ENCODE measurements around the gene RENBP. TPM values are rescaled to one million over a fixed set of nuclear protein-coding genes. Genes with fewer than 3 reads are reported as not detected.

The RENBP gene
- total and polyA plus RNA-seq, 2 of the 13 experiments (the other 11 are each of a cell fraction or from before 2014, with no cell fraction given): 1.4 to 2.6 TPM

DNA sequence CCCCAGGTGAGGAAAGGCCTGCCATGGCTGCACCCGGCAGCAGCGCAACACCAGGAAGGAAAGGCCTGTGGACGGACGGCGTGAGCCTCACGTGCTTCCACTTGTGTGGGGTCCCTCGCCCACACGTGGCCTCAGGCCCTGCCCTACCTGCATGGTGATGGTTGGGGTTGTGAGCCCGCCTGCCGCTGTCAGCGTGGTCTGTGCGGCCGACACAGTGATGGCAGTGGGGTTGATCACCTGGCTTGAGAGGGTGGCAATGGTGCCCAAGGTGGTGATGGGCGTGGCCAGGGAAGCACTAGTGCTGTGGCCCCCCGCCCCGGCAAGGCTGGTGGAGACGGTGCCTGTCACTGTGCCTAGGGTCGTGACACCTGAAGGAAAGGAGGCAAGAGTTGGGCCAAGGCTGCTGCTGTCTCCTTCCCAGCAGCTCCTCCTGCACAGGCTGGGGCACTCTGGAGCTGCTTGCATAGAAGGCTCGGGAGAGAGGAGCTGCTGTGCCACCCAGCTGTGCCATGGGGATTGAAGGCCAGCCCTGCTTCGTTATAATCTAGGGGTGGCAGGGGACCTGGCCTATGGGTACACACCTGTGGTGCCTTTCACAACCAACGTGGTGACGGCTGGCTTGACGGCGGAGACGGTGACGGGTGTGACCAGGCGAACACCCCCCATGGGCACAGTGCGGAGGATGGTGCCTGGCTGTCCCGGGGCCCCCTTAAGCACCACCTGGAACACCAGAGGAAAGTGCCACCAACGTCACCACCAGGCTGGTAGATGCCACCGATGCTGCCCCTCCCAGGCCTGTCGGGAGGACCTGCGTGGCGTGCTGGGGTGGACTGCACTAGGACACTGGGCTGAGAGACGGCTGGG lies 11.8 kb upstream of the RENBP start:
- TF ChIP-seq, protein P1, sequence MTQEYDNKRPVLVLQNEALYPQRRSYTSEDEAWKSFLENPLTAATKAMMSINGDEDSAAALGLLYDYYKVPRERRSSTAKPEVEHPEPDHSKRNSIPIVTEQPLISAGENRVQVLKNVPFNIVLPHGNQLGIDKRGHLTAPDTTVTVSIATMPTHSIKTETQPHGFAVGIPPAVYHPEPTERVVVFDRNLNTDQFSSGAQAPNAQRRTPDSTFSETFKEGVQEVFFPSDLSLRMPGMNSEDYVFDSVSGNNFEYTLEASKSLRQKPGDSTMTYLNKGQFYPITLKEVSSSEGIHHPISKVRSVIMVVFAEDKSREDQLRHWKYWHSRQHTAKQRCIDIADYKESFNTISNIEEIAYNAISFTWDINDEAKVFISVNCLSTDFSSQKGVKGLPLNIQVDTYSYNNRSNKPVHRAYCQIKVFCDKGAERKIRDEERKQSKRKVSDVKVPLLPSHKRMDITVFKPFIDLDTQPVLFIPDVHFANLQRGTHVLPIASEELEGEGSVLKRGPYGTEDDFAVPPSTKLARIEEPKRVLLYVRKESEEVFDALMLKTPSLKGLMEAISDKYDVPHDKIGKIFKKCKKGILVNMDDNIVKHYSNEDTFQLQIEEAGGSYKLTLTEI (CRISPR knock-in tag; conservative IDR thresholded peaks at IDR 0.05): no peak
- TF ChIP-seq HDAC1 (CRISPR knock-in tag; IDR thresholded peaks at IDR 0.05) (no peak), RBM22 (optimal IDR thresholded peaks at IDR 0.05; ENCODE audit: low read length) (peak; percentile 20), NFIB (CRISPR knock-in tag; IDR thresholded peaks at IDR 0.05; ENCODE audit: borderline replicate concordance) (no peak), AGO2 (optimal IDR thresholded peaks at IDR 0.05; ENCODE audit: low read depth, low read length) (peak; percentile 82), HDAC6 (IDR thresholded peaks at IDR 0.05; ENCODE audit: low read depth, low read length) (no peak), ELF4 (CRISPR knock-in tag; IDR thresholded peaks at IDR 0.05; ENCODE audit: borderline replicate concordance) (no peak), CHCHD3 (CRISPR knock-in tag; IDR thresholded peaks at IDR 0.05) (no peak), PAX8 (CRISPR knock-in tag; IDR thresholded peaks at IDR 0.05; ENCODE audit: borderline replicate concordance) (no peak), HNF4G (IDR thresholded peaks at IDR 0.05; ENCODE audit: borderline replicate concordance, low read depth, low read length) (no peak), HNF4G (CRISPR knock-in tag; IDR thresholded peaks at IDR 0.05; ENCODE audit: borderline replicate concordance, low read depth) (no peak), FOXP1 (IDR thresholded peaks at IDR 0.05) (no peak), FOXP1 (CRISPR knock-in tag; IDR thresholded peaks at IDR 0.05) (no peak), POLR2G (IDR thresholded peaks at IDR 0.05; ENCODE audit: low read depth, low read length) (0 out of 2 replicates have a peak, but pooled peaks have one; percentile 20)
- Histone ChIP-seq H3K4me1 (ENCODE audit: insufficient read depth, low read length) (no peaks in the 10 kb centered on the region), H3K9me3 (ENCODE audit: low read length) (no peaks in the 10 kb centered on the region), H3K9ac (ENCODE audit: insufficient read depth, low read depth, low read length) (no peak overlapping the region), H3K27me3 (ENCODE audit: control insufficient read depth in 1 of 2, insufficient read depth in 2 of 2, low read length in 2 of 2) (no peaks in the 10 kb centered on the region), H4K20me1 (ENCODE audit: insufficient read depth, low read length) (0 out of 2 replicates have a peak, but pooled peaks cover 2% of the 10 kb centered on the region), H3K4me2 (ENCODE audit: low read depth, low read length) (no peak overlapping the region), H3K27ac (ENCODE audit: extremely low read length, insufficient read depth, low read length) (no peak overlapping the region), H3K36me3 (replicated peaks in 1 of 2; ENCODE audit: control insufficient read depth in 1 of 2, insufficient read depth in 2 of 2, low read length in 2 of 2) (peaks cover 23 to 72% of the 10 kb centered on the region in 2 experiments; a peak in 4 of 5 replicates), H3K79me2 (ENCODE audit: insufficient read depth, low read length) (no peaks in the 10 kb centered on the region), H2AFZ (ENCODE audit: low read length) (no peak overlapping the region), H3K4me3 (replicated peaks in 1 of 3; ENCODE audit: insufficient read depth in 1 of 3, low read depth in 2 of 3, low read length in 3 of 3) (no peak overlapping the region)
- DNase-seq (ENCODE audit: low spot score) (no peak), FAIRE-seq (no peak), ATAC-seq (no peak)
- POLR2A ChIA-PET: no interaction called here
- CTCF ChIA-PET (ENCODE audit: low intra/inter-chr PET ratio, low total read pairs): no interaction called here
- intact Hi-C loops (cut with micrococcal nuclease; ENCODE audit: unreplicated experiment): no loop called here
- WGBS (ENCODE audit: low lambda C conversion rate): 94% methylated on average over 6 of the region's 35 CpGs
- BruUV-seq (replicated peaks): no TSS peak
- in situ Hi-C loops (cut with HindIII; ENCODE audit: extremely low pct_ligation_motif_present, low pct_unique_long_range_greater_than_20kb): no loop called here

Measured in HepG2 (cell line).